Omental fat pad (tissue), 4 donors: ENCODE data around the gene LMOD1. TPM values are rescaled to one million over a fixed set of nuclear protein-coding genes. Genes with fewer than 3 reads are reported as not detected.
"Not testable (repeated sequence)": the region's sequence is repeated elsewhere in the genome, so short reads cannot be mapped to it uniquely, and the experiment has no call there.

ENCODE experiments used
- ATAC-seq: fragments of 150-250 bp; one replicate; pipeline ENCODE4 v1.9.1; 2016; ENCODE audit warnings: mild to moderate bottlenecking, moderate library complexity; ENCODE audit not compliant: low FRiP score
- DNase-seq: peaks from one replicate; pipeline ENCODE4 v3.0.0-alpha.2; 2019; ENCODE audit warnings: low spot score
- total RNA-seq, 4 donors: library from RNA; depleted of rRNA; stranded (reverse); fragments of >200 nt; gene quantifications; one replicate each; pipeline ENCODE4 v1.1.0, GENCODE V29; 2016
- TF ChIP-seq, protein P1 (sequence below), 3 donors: fragments of 450-650 bp; IDR thresholded peaks; one replicate each; pipeline ENCODE4 v1.5.1; 2016 to 2017; ENCODE audit warnings: antibody characterized with exemption in 3 of 3, mild to moderate bottlenecking in 3 of 3, moderate library complexity in 2 of 3

LMOD1 gene
- total RNA-seq, 4 donors from 2014 or later = 30.2 to 124 (median 35.8) TPM

DNA sequence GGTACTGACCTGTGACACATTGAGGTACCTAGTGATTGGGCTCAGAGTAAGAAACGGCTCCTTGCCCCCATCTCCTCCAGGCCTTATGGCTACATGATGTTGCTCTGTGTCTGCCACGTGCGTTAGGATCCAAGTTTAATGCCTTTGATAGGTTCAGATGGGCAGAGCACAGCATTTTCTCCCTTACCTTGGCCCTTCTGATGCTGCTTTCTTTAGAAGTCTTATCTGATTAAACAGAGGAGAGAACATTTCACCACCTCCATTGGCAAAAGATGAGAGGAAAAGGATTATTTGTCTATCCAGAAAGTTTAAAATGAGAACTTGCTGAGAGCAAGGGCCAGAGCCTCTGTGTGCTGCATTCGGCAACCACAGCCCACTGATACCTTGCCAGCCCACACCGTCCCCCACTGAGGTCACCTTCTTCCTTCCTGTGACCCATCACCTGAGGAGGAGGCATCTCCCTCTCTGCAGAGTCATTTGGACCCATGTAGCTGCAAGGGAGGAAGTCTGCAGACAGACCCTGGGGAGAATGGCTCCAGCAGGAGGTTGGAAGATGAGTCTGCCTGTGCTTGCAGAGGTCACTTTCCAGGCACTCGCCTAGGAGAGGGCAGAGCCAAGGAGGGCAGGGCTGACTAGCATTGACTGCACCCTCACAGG, 41.0 kb downstream of the LMOD1 start:
- TF ChIP-seq, protein P1, sequence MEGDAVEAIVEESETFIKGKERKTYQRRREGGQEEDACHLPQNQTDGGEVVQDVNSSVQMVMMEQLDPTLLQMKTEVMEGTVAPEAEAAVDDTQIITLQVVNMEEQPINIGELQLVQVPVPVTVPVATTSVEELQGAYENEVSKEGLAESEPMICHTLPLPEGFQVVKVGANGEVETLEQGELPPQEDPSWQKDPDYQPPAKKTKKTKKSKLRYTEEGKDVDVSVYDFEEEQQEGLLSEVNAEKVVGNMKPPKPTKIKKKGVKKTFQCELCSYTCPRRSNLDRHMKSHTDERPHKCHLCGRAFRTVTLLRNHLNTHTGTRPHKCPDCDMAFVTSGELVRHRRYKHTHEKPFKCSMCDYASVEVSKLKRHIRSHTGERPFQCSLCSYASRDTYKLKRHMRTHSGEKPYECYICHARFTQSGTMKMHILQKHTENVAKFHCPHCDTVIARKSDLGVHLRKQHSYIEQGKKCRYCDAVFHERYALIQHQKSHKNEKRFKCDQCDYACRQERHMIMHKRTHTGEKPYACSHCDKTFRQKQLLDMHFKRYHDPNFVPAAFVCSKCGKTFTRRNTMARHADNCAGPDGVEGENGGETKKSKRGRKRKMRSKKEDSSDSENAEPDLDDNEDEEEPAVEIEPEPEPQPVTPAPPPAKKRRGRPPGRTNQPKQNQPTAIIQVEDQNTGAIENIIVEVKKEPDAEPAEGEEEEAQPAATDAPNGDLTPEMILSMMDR (IDR thresholded peaks at IDR 0.05) = no peak
- DNase-seq (no peak), ATAC-seq (no peak)

DNA sequence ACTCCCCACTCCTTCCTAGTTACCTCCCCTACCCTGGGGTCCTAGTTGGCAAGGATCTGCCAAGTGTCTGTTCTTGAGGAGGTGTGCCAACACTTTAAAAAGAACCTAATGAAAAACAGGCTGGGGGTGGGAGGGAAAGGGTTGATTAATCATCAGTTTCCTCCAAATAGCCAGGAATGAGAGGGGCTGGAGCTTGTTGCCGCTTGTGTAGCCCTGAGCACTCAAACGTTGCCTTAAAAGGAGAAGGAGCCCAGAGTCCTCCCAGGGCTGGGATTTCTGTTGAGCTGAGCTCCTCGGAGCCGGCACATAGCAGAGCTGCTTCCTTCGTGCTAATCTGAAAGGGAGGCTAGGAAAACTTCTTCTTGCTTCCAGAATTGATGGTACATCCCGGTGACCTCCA, 41.8 kb downstream of the LMOD1 start:
- TF ChIP-seq, protein P1 (IDR thresholded peaks at IDR 0.05) = no peak
- DNase-seq (no peak), ATAC-seq (peak; percentile 76)

DNA sequence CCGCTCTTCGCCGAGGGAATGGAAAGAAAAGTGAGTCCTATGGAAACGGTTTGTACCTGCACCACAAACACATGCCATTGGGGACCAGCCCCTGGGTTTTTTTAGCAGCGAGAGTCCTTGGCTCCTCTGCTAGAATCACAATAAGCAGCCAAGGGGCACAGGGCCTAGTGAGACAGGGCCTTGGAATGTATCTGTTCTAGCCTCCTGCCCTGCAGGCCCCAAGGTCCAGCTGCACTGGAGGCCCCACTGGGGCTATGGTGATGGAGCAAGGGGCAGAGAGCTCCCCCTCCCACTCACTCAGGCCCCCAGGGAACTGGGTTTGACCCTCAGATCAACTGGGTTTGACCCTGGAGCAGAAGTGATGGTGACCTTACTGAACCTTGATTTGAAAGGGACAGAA, 43.2 kb downstream of the LMOD1 start:
- TF ChIP-seq, protein P1 (IDR thresholded peaks at IDR 0.05) = no peak
- DNase-seq (no peak), ATAC-seq (no peak)

DNA sequence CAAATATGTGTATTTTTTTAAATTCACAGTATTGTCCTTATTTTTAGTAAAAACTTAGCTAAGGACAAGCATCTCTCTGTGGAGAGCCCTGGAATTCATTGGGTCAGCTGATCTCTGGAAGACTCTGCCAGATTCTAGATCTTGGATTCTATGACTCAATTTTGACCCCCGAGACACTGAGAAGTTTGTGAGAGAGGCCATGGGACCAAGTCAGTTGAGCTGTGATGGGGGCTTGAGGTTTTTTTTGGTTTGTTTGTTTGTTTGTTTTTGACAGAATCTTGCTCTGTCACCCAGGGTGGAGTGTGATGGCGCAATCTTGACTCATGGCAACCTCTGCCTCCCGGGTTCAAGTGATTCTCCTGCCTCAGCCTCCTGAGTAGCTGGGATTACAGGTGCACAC, 44.1 kb downstream of the LMOD1 start:
- TF ChIP-seq, protein P1 (IDR thresholded peaks at IDR 0.05) = no peak
- DNase-seq (no peak), ATAC-seq (no peak)

DNA sequence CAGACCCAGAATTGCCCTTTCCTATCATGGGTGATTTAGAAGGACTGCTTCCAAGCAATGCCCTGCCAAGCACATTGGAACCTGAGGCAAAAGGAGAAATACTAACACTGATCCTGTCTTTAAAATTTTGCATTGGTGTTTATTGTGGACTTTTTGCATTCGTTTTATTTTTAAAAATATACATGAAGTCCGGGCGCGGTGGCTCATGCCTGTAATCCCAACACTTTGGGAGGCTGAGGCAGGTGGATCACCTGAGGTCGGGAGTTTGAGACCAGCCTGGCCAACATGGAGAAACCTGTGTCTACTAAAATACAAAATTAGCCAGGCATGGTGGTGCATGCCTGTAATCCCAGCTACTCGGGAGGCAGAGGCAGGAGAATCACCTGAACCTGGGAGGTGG, 45.3 kb downstream of the LMOD1 start:
- ATAC-seq, DNase-seq: not testable (repeated sequence)

DNA sequence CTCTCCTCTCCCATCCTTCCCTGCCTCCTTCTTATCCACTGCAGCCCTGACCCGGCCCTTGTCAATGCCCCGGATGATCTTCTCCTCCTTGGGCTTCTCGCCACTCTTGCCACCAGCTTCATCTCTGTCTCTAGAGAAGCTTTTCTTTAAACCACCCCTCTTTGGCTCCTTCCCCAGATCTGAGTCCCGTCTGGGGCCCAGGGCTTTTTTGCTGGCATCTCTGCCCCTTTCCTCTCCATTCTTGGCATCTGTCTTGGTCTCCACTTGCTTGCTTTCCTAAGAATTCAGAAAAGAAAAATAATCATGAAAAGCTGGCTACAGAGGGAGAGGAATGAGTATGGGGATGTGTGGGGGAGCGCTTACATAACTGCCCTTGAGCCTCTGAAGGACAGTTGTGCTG, 45.9 kb downstream of the LMOD1 start:
- TF ChIP-seq, protein P1 (IDR thresholded peaks at IDR 0.05) = no peak
- no peak for DNase-seq
- ATAC-seq = no peak

DNA sequence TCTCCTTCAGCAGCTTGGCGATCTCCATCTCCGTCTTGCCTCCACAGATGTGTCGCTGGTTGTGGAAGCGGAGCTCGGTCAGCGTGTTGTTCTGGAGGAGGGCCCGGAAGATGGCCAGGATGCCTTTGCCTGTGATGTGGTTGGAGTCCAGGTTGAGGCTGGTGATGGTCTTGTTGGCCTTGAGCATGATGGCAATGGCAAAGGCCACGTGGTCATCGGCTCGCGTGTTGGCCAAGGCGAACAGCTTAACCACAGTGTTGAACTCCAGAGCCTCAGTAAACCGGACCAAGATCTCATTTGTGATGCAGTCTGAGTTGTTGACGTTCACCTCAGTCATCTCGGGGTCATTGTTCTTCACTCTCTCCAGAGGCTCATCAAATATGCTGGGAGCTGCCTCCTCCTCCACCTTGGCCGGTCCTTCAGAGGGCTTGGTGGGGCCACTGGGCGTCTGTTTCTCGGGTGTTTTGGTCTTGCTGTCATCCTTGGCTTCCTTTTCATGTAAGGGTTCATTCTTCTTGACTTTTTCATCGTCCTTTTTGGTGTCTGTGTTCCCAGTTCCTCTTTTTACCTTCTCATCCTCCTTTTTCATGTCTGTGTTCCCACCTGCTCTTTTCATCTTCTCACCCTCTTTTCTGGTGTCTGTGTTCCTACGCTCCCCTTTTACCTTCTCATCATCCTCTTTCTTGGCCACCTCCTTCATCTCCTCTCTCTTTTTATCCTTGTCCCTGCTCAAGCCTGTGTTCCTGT, 46.5 kb downstream of the LMOD1 start:
- ATAC-seq (no peak), DNase-seq (no peak)
- TF ChIP-seq, protein P1 (IDR thresholded peaks at IDR 0.05) = no peak
